Fibroblast of skin of abdomen (primary cell): ENCODE measurements around the gene SVIL.
"Not testable (repeated sequence)": the region's sequence is repeated elsewhere in the genome, so short reads cannot be mapped to it uniquely, and the experiment has no call there.

Experiments
- DNase-seq: peaks from one replicate; pipeline ENCODE4 v3.0.0-alpha.2; 2013

SVIL gene

GRCh38 chr10:29539412-29539811 is 95.4 kb downstream of the SVIL start:
- no peak for DNase-seq

- no peak for DNase-seq
Measured at GRCh38 chr10:29537799-29538198, 97.0 kb downstream of the SVIL start.

- DNase-seq: not testable (repeated sequence)
Measured at GRCh38 chr10:29536691-29537090, 98.1 kb downstream of the SVIL start.

GRCh38 chr10:29535778-29536453 is 98.9 kb downstream of the SVIL start:
- no peak for DNase-seq

GRCh38 chr10:29535012-29535777 is 99.6 kb downstream of the SVIL start:
- peak; percentile 85 for DNase-seq

GRCh38 chr10:29534590-29534989 is 100.2 kb downstream of the SVIL start:
- no peak for DNase-seq

GRCh38 chr10:29533696-29534285 is 101.0 kb downstream of the SVIL start:
- no peak for DNase-seq

GRCh38 chr10:29533046-29533445 is 101.7 kb downstream of the SVIL start:
- no peak for DNase-seq

- DNase-seq: no peak
Measured at GRCh38 chr10:29532256-29532878, 102.4 kb downstream of the SVIL start.

- DNase-seq: no peak
Measured at GRCh38 chr10:29530112-29530976, 104.4 kb downstream of the SVIL start.

GRCh38 chr10:29529146-29529545 is 105.6 kb downstream of the SVIL start:
- DNase-seq: no peak

- no peak for DNase-seq
Measured at GRCh38 chr10:29525762-29526161, 109.0 kb downstream of the SVIL start.

- no peak for DNase-seq
Measured at GRCh38 chr10:29524720-29525119, 110.1 kb downstream of the SVIL start.

- no peak for DNase-seq
Measured at GRCh38 chr10:29524294-29524693, 110.5 kb downstream of the SVIL start.

GRCh38 chr10:29522918-29523317 is 111.9 kb downstream of the SVIL start:
- no peak for DNase-seq

- no peak for DNase-seq
Measured at GRCh38 chr10:29522061-29522855, 112.5 kb downstream of the SVIL start.

GRCh38 chr10:29519659-29520058 is 115.1 kb downstream of the SVIL start:
- DNase-seq: no peak

GRCh38 chr10:29517352-29517923 is 117.3 kb downstream of the SVIL start:
- peak; percentile 43 for DNase-seq

GRCh38 chr10:29516309-29516932 is 118.3 kb downstream of the SVIL start:
- not testable (repeated sequence) for DNase-seq

GRCh38 chr10:29515879-29516278 is 118.9 kb downstream of the SVIL start:
- not testable (repeated sequence) for DNase-seq

GRCh38 chr10:29515104-29515503 is 119.7 kb downstream of the SVIL start:
- DNase-seq: not testable (repeated sequence)
